ENCODE results near the gene SAPCD2. TPM values are rescaled to one million over a fixed set of nuclear protein-coding genes. Genes with fewer than 3 reads are reported as not detected.
A peak's percentile ranks its signal among the peaks of the same experiment; 100 is the strongest.

The SAPCD2 gene
- total and polyA plus RNA-seq, 9 of the 15 experiments (the other 6 are each of a cell fraction or from before 2014, with no cell fraction given), result 3.4 to 91.8 (median 18.8) TPM

DNA sequence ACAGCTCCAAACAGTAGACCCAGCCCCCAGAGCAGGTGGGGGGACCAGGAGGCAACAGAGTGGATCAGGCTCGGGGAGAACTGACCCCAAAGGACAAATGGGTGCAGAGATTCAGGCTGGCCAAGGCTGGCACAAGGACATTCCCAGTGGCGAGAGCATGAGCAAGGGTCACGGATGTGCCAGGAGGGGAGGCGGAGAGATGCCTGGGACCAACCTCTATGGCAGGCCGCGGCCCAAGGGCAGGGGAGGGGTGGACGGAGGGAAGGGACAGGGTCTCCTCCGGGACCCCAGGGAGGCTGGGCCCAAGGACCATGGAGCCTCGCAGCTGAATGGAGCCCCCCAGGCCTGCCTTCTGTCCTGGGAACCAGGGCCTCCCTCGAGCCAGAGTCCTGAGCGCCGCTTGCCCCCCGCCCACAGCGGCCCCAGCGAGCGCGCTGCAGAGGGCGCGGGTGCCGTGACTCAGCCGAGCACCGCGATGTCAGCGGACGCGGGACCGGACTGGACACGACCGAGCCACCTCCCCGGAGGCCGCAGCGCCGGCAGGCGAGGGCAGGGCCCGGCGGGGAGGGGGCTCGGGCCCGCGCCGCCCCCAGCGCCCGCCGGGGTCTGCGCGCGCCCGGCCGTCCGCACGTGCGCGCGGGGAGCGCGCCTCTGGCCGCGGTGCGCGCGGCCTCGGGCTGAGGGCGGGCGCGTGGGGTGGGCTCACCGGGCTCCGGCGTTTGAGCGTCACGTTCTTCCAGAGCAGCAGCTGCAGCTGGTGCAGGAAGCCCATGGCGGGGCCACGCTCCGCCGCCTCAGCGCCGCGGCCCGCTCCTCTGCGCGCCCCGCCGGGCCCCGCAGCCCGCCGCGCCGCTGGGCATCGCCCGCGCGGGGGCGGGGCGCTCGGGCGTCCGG, 42.7 kb downstream of the SAPCD2 start, which contains the start of gene ABCA2 (continued):
- TF ChIP-seq PHF21A (IDR thresholded peaks at IDR 0.05; ENCODE audit: borderline replicate concordance, low read depth) (no peak), TBP (optimal IDR thresholded peaks at IDR 0.05; ENCODE audit: low read depth, low read length) (no peak), SP2 (IDR thresholded peaks at IDR 0.05; ENCODE audit: extremely low read depth, low read depth, low read length, poor library complexity, severe bottlenecking) (no peak), ZNF586 (CRISPR knock-in tag; conservative IDR thresholded peaks at IDR 0.05) (no peak), ZNF354B (CRISPR knock-in tag; IDR thresholded peaks at IDR 0.05) (no peak), POU5F1 (IDR thresholded peaks at IDR 0.05; ENCODE audit: borderline replicate concordance, low read depth, low read length, partially characterized antibody) (no peak), HMGN3 (IDR thresholded peaks at IDR 0.05; ENCODE audit: borderline replicate concordance, extremely low read depth, insufficient read length, low read depth, low read length) (peak; percentile 21), HNRNPL (IDR thresholded peaks at IDR 0.05; ENCODE audit: low read depth, low read length) (no peak), HMG20B (CRISPR knock-in tag; IDR thresholded peaks at IDR 0.05) (no peak), SAP30 (IDR thresholded peaks at IDR 0.05; ENCODE audit: borderline replicate concordance, insufficient read depth, low read depth, low read length, poor library complexity, severe bottlenecking) (peak; percentile 45), ZNF778 (CRISPR knock-in tag; IDR thresholded peaks at IDR 0.05) (no peak), TFAP4 (CRISPR knock-in tag; IDR thresholded peaks at IDR 0.05; ENCODE audit: borderline replicate concordance) (peak; percentile 37; the same call in 1 of the 2 replicates), HDGF (IDR thresholded peaks at IDR 0.05) (no peak), KDM2B (CRISPR knock-in tag; IDR thresholded peaks at IDR 0.05) (0 out of 2 replicates have a peak, but pooled peaks have one; percentile 37), CSDE1 (IDR thresholded peaks at IDR 0.05) (no peak), MCM2 (IDR thresholded peaks at IDR 0.05; ENCODE audit: low read depth) (no peak), SREBF1 (IDR thresholded peaks at IDR 0.05; ENCODE audit: borderline replicate concordance, low read depth, low read length) (no peak), ZNF239 (CRISPR knock-in tag; IDR thresholded peaks at IDR 0.05) (no peak), ZBTB17 (CRISPR knock-in tag; IDR thresholded peaks at IDR 0.05) (no peak), ID3 (CRISPR knock-in tag; IDR thresholded peaks at IDR 0.05) (no peak), ID3 (tag; IDR thresholded peaks at IDR 0.05) (no peak), PYGO2 (tag; IDR thresholded peaks at IDR 0.05) (no peak), ZC3H8 (IDR thresholded peaks at IDR 0.05) (no peak)
- TF ChIP-seq, protein P1, sequence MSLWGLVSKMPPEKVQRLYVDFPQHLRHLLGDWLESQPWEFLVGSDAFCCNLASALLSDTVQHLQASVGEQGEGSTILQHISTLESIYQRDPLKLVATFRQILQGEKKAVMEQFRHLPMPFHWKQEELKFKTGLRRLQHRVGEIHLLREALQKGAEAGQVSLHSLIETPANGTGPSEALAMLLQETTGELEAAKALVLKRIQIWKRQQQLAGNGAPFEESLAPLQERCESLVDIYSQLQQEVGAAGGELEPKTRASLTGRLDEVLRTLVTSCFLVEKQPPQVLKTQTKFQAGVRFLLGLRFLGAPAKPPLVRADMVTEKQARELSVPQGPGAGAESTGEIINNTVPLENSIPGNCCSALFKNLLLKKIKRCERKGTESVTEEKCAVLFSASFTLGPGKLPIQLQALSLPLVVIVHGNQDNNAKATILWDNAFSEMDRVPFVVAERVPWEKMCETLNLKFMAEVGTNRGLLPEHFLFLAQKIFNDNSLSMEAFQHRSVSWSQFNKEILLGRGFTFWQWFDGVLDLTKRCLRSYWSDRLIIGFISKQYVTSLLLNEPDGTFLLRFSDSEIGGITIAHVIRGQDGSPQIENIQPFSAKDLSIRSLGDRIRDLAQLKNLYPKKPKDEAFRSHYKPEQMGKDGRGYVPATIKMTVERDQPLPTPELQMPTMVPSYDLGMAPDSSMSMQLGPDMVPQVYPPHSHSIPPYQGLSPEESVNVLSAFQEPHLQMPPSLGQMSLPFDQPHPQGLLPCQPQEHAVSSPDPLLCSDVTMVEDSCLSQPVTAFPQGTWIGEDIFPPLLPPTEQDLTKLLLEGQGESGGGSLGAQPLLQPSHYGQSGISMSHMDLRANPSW (CRISPR knock-in tag; IDR thresholded peaks at IDR 0.05), result no peak
- TF ChIP-seq, protein P2, sequence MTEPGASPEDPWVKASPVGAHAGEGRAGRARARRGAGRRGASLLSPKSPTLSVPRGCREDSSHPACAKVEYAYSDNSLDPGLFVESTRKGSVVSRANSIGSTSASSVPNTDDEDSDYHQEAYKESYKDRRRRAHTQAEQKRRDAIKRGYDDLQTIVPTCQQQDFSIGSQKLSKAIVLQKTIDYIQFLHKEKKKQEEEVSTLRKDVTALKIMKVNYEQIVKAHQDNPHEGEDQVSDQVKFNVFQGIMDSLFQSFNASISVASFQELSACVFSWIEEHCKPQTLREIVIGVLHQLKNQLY (CRISPR knock-in tag; conservative IDR thresholded peaks at IDR 0.05), result no peak

All from K562 (cell line).